Measurements from ENCODE around the gene NR4A3.

NR4A3 gene

GRCh38 chr9:99845063-99845462 lies 23.4 kb downstream of the NR4A3 start:
- Histone ChIP-seq H3K27ac (no peak overlapping the region), H3K27me3 (ENCODE audit: insufficient read depth, low read depth, severe bottlenecking) (no peaks in the 10 kb centered on the region), H3K4me3 (ENCODE audit: low read depth, low read length) (no peak overlapping the region), H3K9me3 (ENCODE audit: severe bottlenecking) (no peaks in the 10 kb centered on the region), H3K36me3 (no peaks in the 10 kb centered on the region)
- DNase-seq, result no peak
- TF ChIP-seq CTCF (IDR thresholded peaks at IDR 0.05; ENCODE audit: low read depth, low read length), result no peak

- TF ChIP-seq CTCF (IDR thresholded peaks at IDR 0.05; ENCODE audit: low read depth, low read length), result no peak
- no peaks in the 10 kb centered on the region for H3K36me3 ChIP-seq
- H3K4me3 ChIP-seq (ENCODE audit: low read depth, low read length), result no peak overlapping the region
- H3K27ac ChIP-seq, result no peak overlapping the region
- H3K27me3 ChIP-seq (ENCODE audit: insufficient read depth, low read depth, severe bottlenecking), result no peaks in the 10 kb centered on the region
- DNase-seq, result no peak
- H3K9me3 ChIP-seq (ENCODE audit: severe bottlenecking), result no peaks in the 10 kb centered on the region
These were observed 26.8 kb downstream of the NR4A3 start for GRCh38 chr9:99848447-99848846.

- Histone ChIP-seq H3K4me3 (ENCODE audit: low read depth, low read length) (no peak overlapping the region), H3K36me3 (no peaks in the 10 kb centered on the region), H3K27me3 (ENCODE audit: insufficient read depth, low read depth, severe bottlenecking) (no peaks in the 10 kb centered on the region), H3K27ac (no peak overlapping the region), H3K9me3 (ENCODE audit: severe bottlenecking) (no peaks in the 10 kb centered on the region)
- DNase-seq, result no peak
- no peak for TF ChIP-seq CTCF (IDR thresholded peaks at IDR 0.05; ENCODE audit: low read depth, low read length)
These were observed 29.2 kb downstream of the NR4A3 start for GRCh38 chr9:99850736-99851499.

GRCh38 chr9:99851500-99851822 lies 29.8 kb downstream of the NR4A3 start:
- Histone ChIP-seq H3K27ac (no peak overlapping the region), H3K4me3 (ENCODE audit: low read depth, low read length) (no peak overlapping the region), H3K9me3 (ENCODE audit: severe bottlenecking) (no peaks in the 10 kb centered on the region), H3K36me3 (no peaks in the 10 kb centered on the region), H3K27me3 (ENCODE audit: insufficient read depth, low read depth, severe bottlenecking) (no peaks in the 10 kb centered on the region)
- no peak for TF ChIP-seq CTCF (IDR thresholded peaks at IDR 0.05; ENCODE audit: low read depth, low read length)
- DNase-seq, result no peak

GRCh38 chr9:99852617-99853016 lies 30.9 kb downstream of the NR4A3 start:
- H3K27ac ChIP-seq, result no peak overlapping the region
- H3K9me3 ChIP-seq (ENCODE audit: severe bottlenecking), result no peaks in the 10 kb centered on the region
- no peaks in the 10 kb centered on the region for H3K27me3 ChIP-seq (ENCODE audit: insufficient read depth, low read depth, severe bottlenecking)
- H3K4me3 ChIP-seq (ENCODE audit: low read depth, low read length), result no peak overlapping the region
- DNase-seq, result peak; percentile 29
- H3K36me3 ChIP-seq, result no peaks in the 10 kb centered on the region
- TF ChIP-seq CTCF (IDR thresholded peaks at IDR 0.05; ENCODE audit: low read depth, low read length), result no peak

Measured in WERI-Rb-1 (cell line).